Activated CD8-positive, alpha-beta memory T cell treated with anti-CD3 and anti-CD28 coated beads, Interleukin-2, amount 50 U/mL, for 48 hours (primary cell): ENCODE measurements around the gene MEF2C.
A peak's percentile ranks its signal among the peaks of the same experiment; 100 is the strongest.

Experiments
- DNase-seq: peaks from one replicate; pipeline ENCODE4 v3.0.0-alpha.2; 2020

The MEF2C gene

DNA sequence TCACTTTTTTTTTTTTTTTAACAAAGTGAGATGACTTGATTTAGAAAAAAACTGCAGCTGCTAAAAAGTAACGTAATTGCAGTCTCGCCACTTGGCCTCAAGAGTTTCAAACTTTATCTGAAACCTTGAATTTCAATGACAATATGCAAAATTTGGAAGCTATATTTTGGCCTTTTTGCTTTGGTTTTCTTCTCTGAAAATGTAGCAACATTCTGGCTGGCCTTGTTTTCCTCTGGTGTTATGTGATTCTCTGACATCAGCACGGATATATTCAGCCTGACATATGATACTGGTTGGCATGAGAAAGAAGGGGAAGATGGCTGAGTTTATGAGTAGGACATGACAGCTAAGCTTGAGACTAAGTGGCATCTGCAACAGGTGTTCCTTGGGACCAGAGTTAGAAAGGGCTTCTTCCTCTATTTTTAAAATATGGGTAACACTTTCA lies 136.5 kb downstream of the MEF2C start:
- DNase-seq, result no peak

DNA sequence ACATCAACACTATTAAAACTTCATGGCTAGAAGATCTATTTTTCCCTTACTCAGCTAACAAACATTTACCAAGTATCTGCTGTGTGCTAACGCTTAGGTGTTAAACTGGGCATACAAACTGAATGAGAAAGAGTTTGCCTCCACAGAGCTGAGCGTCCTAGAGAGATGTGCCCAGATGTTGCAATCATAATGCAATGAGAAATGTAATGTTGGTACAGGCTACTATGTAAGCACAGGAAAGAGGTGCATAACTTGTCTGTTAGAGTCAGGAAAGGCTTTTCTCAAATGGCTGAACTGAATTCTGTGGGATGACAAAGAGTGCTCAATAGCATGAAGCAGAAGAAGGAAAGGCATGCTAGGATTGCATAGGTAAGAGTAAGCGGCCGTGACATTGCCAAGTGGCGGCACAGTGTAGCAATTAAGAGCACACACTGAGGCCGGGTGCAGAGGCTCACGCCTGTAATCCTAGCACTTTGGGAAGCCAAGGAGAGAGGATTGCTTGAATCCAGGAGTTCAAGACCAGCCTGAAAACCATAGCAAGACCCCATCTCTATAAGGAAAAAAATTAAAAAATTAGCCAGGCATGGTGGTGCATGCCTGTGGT lies 137.8 kb downstream of the MEF2C start:
- no peak for DNase-seq

DNA sequence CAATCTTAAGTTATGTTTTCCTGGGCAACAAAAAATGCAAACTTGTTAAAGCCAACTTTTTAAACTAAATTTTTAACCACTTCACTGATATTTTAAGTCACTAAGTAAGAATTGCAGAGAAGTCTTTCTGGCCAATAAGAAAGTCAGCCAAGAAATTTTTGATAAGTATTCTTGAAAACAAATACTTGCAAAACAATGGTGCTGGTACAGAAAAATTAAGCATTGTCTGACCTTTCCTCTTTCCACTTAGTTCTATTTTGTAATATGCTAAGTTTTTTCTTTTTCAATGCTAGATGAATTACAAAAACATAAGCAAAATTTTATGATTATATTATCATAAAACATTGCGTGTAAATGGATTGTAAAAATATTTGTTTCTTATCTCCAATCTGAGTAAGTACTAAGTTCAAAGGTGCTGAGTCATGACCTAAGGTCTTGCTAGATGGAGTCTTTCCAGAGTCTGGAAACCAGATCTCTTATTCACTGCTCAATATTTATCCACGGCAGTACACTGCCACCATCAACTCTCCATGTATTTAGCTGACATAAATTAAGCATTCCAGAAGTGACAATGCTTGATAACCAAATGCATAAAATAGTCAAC lies 139.7 kb downstream of the MEF2C start:
- no peak for DNase-seq

DNA sequence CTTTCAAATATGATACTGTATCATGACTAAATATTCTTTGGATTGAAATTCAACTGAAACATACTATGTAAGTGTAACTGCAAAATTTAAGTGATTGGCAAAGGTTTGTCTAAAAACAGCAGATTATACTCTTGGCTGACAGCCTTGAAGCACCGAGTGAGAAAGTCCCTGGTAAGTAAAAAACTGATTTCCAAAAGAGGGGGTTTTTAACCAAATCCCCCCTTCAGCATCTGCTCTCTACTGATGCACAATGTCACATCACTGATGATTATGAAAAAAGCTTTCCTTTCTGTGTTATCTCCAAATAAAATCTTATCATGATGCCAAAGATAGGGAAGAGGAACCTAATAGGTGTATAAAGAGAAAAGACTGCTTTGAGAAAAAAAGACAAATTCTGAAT lies 141.0 kb downstream of the MEF2C start:
- DNase-seq, result no peak

DNA sequence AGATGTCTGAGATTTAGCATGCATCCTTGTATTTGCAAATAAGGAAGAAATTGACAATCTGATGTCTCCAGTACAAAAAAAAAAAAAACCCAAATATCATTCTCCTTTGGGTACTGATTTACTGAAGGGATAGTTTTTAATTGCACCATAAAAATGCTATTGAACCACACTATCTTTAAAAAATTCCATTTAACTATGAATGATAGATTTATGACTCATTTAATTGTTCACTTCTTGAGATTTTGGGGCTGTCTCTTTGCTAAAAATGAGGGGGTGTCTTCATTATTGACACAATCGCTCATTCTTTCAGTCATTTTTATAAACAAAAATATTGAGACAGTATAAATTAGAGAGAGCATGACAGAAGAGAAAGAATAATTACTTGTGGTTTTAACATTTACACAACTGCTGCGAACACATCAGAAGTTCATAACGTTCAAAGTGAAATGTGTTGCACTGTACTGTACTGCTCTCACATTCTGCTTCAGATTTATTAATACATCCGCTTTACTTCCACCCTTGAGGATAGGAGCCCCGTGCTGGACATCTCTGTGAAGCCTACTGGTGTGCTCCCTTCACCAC lies 142.3 kb downstream of the MEF2C start:
- DNase-seq, result no peak

DNA sequence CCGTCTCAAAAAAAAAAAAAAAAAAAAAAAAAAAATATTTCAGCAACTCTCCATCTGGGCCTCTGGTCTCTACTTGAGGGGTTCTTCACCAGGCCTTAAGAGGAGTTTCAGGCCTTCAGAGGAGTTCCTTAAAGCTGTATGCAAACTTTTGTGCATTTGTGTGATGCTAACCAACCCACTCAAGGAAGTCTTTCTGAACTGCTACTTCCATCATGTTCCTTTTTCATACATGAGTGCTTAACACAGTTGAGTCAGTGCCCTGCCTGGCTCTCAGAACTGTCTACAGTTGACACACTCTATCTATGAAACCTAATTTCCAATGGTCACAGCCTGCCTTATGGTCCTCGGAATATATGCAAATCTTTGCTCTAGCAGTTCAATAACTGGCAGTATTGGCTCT lies 146.5 kb downstream of the MEF2C start:
- no peak for DNase-seq

DNA sequence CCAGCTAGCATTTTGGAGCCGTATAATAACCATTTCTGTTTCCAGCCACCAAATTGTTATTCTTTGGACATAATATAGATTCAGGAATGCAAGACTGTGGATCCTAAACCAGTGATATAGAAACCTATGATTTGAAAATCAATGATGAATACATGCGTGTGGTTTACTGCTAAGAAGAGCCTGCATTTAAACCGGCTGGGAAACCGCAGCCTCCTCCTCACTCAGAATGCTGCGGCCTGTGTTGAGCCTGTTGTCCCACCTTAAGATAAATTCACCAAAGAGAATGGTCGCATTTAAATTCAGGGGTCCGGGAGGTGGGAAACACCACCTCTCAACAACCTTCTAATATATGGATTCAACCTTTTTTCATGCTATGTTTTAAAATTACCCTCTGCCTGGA lies 148.0 kb downstream of the MEF2C start:
- no peak for DNase-seq

DNA sequence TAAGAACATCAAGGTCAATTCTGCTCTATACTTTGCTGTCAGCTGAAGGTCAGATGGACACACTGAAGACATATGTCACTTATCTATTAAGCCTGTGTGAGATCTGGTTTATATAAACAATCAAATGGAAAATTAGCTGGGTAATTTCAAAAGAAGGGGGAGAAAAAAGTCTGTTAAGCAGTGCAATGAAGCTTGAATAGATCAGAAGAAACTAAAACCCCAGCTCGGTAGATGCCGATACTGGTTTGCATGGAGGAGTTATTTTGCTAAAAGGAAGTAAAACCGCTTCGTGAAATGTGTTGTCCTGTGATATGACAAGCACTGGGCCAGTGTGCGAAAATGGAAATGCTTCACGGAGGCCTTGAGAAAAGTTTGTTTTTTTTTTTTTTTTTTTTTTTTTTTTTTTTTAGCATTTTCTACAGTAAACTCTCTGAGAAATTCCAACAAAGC lies 148.8 kb downstream of the MEF2C start:
- no peak for DNase-seq

DNA sequence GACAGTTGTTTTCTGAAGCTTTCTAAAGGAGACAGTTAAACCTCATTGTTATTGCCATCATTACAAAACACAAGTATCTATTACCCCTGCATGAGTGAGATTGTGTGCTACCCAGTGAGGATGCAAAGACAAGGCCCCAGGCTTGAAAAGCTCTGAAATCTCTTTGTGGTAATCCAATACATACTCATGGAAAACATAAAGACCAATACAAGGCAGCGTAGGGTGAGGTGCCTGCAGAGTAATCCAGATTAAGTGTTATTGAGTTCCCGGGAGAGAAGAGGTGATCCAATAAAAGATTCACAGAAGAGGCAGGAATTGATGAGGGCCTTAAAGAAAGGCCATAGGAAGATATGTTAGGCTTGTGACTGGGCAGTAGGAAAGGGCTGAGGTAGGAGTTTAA lies 150.1 kb downstream of the MEF2C start:
- no peak for DNase-seq

DNA sequence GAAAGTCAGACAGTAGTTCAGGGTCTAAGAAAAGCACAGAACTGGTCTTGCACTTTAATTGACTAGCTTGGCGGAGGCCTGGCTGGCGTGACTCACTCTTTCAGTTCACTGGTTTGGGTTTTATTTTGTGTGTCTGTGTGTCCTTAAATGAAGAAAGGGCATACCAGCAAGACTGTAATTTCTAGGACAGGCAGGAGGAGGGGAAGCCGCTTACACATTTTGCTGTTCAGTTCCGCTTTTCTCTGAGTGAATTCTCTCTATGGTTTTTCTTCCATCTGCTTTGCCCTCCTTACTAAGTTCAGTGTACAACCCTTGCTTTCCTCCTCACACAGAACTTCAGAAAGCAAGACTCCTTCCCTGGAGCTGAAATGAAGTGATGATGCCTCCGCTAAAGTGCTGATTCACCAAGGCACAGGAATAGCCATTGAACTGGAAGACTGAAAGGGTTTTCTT lies 150.8 kb downstream of the MEF2C start:
- no peak for DNase-seq

DNA sequence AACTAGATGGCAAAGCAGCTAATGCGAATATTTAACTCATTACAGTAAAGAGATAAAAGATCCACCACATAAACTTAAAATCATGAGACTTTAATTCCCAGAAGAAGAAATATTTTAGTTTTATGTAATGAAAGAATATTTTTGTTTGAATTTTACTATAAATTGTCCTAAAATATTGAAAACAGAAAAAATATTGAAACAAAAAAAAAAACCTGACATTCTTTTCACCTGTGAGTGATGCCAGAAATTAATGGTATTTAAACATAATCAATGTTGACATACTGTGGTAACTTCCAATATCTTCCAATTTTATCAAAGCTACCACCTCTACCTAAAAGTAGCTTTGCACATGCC lies 153.2 kb downstream of the MEF2C start:
- no peak for DNase-seq

DNA sequence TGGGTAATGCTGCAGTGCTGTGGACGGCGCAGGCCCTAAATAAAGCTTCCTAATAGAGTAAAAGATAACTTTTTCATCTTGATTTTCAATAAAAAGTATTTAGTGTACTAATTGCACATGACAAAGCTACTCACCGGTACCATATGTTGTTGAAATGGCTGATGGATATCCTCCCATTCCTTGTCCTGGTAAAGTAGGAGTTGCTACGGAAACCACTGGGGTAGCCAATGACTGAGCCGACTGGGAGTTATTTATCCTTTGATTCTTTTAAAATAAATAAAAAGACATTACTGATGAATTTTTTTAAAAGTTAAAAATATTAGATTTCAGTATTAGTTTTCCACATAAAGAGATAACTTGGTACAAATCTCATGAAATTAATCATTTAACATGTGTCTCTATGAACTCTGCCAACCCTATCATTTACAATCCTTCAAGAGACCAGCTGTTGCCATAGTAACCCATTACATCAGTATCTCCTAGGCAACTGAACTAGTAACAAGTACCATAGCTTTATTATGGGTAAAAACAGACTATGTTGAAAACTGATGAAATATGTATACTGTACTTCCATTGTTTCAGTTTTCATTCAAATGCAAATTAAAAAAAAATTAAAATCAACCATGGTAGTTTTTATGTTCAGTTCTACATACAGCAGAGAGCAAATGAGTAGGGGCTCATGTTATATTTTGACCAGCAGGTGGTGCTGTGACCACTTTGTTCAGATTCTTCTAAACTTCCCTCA lies 153.7 kb downstream of the MEF2C start:
- peak; percentile 54 for DNase-seq

DNA sequence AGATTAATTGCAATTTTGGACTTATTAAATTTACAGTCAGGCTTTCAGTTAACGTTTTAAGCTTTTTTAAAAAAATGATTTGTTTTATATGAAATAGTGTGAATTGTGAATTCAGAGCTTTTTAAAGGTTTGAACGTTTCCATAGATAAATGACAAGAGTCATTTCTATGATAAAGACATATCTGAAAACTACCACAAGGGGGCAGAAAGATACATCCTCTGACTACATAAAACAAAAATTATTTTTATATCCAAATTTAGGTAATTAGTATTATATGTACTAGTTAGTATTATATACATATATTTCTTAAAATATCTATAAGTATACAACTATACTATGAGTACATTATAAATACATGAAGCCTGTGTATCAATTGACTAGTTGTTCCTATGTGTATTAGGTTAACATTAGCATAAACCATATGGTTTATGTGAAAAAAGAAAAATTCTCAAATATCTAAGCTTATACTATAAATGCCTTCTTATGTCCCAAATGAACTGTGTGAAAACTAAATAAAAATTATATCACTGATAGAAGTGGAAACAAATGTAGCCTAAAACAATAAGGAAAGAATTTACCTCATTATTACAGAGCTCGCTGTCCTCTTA lies 155.2 kb downstream of the MEF2C start:
- no peak for DNase-seq

DNA sequence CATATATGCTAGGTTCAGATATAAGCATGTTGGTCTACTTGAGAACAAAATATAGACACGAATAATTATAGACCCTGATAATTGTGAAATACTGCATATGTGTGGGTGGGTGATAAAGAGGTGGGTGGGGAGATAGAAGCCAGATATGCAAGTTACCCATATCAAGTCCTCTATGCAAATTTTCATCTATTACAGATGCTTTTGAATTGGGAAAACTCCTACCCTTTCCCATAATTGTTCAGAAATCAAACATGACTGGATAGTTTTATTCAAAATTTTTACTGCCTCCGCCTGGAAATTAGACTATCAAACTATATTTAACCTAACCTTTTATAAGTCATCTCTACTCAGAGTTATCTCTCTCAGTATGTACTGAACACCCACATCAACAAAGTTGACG lies 157.5 kb downstream of the MEF2C start:
- no peak for DNase-seq

DNA sequence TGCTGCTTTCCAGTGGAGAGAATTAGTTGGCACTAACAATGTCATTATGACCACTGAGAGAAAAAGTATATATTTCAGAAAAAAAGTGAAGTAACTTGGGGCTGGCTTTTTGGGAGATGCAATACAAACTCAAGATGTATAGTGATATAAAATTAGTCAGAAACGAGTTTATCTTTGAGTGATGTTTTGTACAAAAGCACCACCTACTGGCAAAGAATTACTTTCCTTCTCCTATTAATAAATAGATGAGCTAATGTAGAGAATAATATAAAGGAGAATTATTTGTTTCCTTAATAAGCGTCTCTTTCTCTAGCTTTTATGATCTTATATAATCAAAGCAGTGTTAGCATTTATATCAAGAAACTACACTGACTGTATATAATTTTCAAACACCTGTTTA lies 158.8 kb downstream of the MEF2C start:
- DNase-seq, result no peak

DNA sequence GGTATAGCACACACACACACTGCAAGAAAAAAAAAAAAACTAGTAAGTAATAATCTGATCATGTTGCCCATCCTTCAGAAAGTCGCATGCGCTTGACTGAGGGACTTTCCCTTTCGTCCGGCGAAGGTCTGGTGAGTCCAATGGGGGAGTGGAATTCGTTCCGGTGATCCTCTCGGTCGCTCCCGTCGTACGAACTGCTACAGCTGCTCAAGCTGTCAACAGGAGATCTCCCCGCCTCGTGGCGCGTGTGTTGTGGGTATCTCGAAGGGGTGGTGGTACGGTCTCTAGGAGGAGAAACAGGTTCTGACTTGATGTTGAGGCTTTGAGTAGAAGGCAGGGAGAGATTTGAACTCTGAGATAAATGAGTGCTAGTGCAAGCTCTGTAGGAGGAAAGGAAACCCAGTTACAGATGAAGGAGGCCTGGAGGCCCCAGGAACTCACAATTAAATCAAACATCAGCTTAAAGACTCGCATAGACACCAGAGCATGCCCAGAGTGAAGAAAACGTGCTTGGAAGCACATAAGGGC lies 160.4 kb downstream of the MEF2C start:
- DNase-seq, result no peak

DNA sequence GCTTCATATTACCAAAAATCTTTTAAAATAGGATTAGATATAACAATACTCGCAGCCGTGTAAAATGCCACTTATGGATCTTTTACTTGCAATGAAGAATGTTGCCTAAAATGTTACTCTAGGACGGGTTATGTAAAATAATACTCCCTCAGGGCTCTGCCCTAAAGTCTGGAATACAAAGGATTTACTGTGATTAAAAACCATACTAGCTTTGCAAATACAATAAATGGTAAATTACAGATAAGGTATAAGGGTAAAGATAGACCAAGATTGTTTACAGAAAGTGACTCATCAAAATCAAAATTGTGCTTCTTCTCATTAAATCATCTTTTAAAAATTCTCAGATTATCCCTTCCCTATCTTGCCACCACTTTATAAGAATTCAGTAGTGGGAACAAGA lies 163.6 kb downstream of the MEF2C start:
- no peak for DNase-seq

DNA sequence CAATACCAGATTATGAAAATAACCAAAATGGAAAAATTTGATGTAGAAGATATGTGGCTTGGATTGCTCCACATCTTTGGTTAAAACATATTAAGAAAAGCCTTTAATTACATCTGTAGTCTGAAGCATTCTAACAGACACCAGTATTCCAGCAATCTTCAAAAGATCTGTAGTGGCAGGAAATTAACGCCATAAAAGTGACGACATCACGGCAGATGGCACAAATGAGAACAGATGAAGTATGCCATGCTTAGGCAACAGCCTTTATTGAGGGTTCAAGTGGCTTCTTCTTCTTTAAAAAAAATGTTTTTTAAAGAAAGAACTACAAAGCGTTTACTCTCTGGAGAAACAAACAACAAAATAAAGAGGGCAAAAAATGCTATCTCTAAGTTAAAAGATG lies 164.2 kb downstream of the MEF2C start:
- no peak for DNase-seq

DNA sequence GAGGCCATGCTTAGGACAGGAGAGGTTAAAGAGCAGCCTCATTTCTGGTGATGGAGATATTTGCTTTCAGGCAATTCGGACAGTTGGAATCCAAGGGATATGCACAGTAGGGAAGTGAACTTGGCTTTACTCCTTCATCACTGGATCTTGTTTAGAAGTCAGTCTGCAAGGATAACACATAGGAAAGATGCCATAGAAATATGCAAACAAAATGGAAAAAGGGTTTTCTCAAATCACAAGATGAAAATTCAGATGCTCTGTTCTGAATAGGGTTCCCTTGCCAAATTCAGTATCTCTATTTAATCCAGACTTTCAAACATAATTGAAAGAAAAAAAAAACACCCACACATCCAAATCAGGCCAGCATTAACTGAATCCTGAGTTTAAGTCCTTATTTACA lies 166.9 kb downstream of the MEF2C start:
- DNase-seq, result no peak

DNA sequence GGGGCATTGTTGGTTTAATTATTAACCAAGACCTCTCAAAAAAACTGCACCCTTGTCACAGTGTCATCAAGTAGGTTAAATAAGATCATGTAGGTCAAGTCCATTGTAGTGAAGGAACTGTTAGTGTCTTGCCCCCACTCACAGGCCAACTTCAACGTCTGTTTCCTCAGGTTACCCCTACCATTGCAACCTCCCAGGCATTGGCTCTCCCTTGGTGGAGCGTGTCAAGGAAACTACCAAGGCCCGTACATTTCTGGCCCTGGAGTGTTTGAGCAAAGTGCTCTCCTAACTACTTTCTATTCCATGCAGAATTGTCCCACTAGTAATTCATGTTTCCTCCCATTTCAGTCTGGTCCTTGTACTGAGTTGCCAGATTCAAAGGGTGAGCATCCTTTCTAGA lies 167.5 kb downstream of the MEF2C start:
- no peak for DNase-seq

DNA sequence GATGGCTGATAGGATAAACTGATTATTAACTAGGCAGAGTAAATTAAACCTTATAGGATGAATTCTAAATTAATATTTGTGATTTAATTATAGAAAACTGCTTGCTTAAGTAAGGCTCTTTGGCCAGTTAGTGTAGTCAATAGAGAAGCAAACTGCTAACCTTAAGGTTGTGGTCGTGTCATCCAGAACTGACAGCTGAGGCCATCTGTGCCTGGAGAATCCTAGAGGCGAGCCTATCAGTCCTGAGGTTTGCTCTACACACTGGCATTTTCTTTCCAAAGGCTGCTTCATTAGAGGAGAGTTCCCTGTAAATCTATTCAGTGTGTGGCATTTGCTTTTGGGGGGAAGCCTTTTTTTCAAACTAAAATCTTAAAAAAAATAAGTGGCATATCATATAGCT lies 169.2 kb downstream of the MEF2C start:
- no peak for DNase-seq

DNA sequence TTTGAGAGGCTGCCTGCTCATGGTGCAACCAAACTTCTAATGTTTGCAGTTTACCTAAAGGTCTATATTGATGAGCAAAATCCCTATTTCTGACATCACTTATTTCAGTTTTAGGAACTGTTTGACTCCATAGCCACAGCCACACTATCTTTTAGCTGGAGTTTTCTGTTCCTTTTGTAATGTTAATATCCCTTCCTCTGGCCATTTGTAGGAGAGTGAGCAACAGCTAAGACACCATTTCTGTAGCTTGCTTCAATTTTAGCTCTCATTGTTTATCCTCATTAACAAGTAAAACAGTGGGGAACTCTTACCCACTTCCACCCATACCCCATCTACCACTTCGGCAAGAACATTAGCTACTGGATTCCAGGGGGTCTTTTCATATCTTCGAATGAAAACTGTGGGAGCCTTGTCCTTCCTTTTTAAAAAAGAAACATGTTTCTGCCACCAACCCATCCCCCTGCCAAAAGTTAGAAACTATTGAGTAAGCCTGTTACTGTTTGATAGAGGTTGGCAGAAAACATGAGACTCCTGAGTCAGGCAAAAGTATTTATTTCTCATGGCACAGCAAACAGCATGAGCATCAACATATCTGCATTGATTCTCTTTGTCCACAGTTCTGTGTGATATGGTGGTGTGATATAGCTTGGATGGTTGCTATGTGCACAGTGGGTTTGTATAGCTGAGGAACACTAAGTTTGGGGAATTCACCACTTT lies 174.1 kb downstream of the MEF2C start:
- no peak for DNase-seq

DNA sequence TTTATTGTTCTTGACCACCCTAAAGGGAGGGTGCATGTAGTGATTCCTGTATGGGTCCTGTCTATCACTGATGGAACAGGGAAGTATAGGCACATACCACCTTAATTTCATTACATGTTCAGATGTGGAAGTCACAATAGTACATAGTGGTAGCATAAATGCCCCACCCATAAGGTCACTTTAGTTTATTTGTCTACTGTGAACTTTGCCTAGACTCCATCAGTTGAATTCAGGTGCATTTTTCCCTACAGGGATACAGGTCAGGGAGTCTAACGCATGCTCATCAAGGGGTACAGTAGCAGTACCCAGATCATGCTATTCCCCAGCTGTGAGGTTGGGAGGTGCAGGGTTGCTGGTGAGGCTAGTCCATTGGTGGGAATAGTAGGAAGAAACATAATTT lies 175.0 kb downstream of the MEF2C start:
- DNase-seq, result no peak
